HEK293T (cell line): ENCODE data around the gene HOXC12.

Experiments used
- ARNT ChIP-seq: fragments of 450-650 bp; IDR thresholded peaks from 2 replicates; pipeline ENCODE4 v1.6.1; 2017; ENCODE audit warnings: mild to moderate bottlenecking
- BHLHE40 ChIP-seq: fragments of 450-650 bp; IDR thresholded peaks from 2 replicates; pipeline ENCODE4 v1.6.1; 2016; ENCODE audit warnings: mild to moderate bottlenecking, moderate library complexity, borderline replicate concordance
- FOXA1 ChIP-seq: fragments of 450-650 bp; IDR thresholded peaks from 2 replicates; pipeline ENCODE4 v1.6.1; 2016; ENCODE audit warnings: mild to moderate bottlenecking
- FOXK2 ChIP-seq: fragments of 450-650 bp; IDR thresholded peaks from 2 replicates; pipeline ENCODE4 v1.6.1; 2016; ENCODE audit warnings: mild to moderate bottlenecking
- FOXM1 ChIP-seq: fragments of 450-650 bp; IDR thresholded peaks from 2 replicates; pipeline ENCODE4 v1.6.1; 2017; ENCODE audit warnings: mild to moderate bottlenecking, borderline replicate concordance
- LEF1 ChIP-seq: fragments of 450-650 bp; IDR thresholded peaks from 2 replicates; pipeline ENCODE4 v1.6.1; 2017; ENCODE audit warnings: mild to moderate bottlenecking, borderline replicate concordance
- PKNOX1 ChIP-seq: fragments of 450-650 bp; IDR thresholded peaks from 2 replicates; pipeline ENCODE4 v1.6.1; 2016
- SP1 ChIP-seq: fragments of 450-650 bp; IDR thresholded peaks from 2 replicates; pipeline ENCODE4 v1.6.1; 2017
- SUZ12 ChIP-seq: fragments of 450-650 bp; IDR thresholded peaks from 2 replicates; pipeline ENCODE4 v1.6.1; 2016; ENCODE audit warnings: mild to moderate bottlenecking
- TARDBP ChIP-seq: fragments of 450-650 bp; IDR thresholded peaks from 2 replicates; pipeline ENCODE4 v1.6.1; 2016

GRCh38 chr12:53935383-53936341 lies 19.0 kb upstream of the HOXC12 start:
- TF ChIP-seq SP1 (no peak), PKNOX1 (no peak), SUZ12 (no peak), LEF1 (no peak), FOXK2 (no peak), FOXA1 (no peak), TARDBP (no peak), FOXM1 (no peak), BHLHE40 (no peak), ARNT (no peak)
